Endothelial cell of umbilical vein (primary cell): Measurements from ENCODE around the gene GALNT12. TPM values are rescaled to one million over a fixed set of nuclear protein-coding genes. Genes with fewer than 3 reads are reported as not detected.

Experiments used
- BruUV-seq: library from RNA; stranded (reverse); fragments of 400-500 nt; replicated peaks from 2 replicates; lab custom pipeline; 2021; lab: Mats Ljungman, UMichigan
- CTCF ChIA-PET: fragments of 300-600, 350-600 bp; sonication (Branson Sonifier 250); formaldehyde crosslinking; loops from one replicate; lab custom pipeline; 2021; ENCODE audit warnings: antibody characterized with exemption, inconsistent platforms; lab: Charles Lee
- POLR2A ChIA-PET: fragments of 300-600, 350-600 bp; sonication (Branson Sonifier 250); formaldehyde crosslinking; loops from one replicate; lab custom pipeline; 2021; ENCODE audit warnings: antibody characterized with exemption, inconsistent platforms; lab: Charles Lee
- DNase-seq: peaks from one replicate; pipeline ENCODE4 v3.0.0-alpha.2; 2011; ENCODE audit warnings: low read depth, low spot score
- FAIRE-seq: peaks from 2 replicates; lab custom pipeline; 2011; peaks lifted over from hg19 to GRCh38; lab: Jason Lieb, UNC
- H2AFZ ChIP-seq: 2 replicates; pipeline ENCODE4 v1.6.0; 2012; ENCODE audit warnings: low read depth, low read length, control low read depth, inconsistent platforms
- H3K27ac ChIP-seq: 2 replicates; pipeline ENCODE4 v1.5.1; 2011; ENCODE audit warnings: low read depth, mild to moderate bottlenecking, control low read depth, low read length, moderate library complexity; ENCODE audit not compliant: insufficient read depth
- H3K27me3 ChIP-seq, 2 experiments: 2 replicates each; pipeline versions ENCODE4 v1.6.0 to v1.6.1; 2011; ENCODE audit warnings: low read length in 2 of 2, mixed read lengths in 1 of 2; ENCODE audit not compliant: control insufficient read depth in 2 of 2, insufficient read depth in 2 of 2
- H3K36me3 ChIP-seq, 2 experiments: 2 replicates in 1 of 2; 3 replicates in 1 of 2; pipeline ENCODE4 v1.5.1; 2011; ENCODE audit warnings: low read length in 2 of 2, mild to moderate bottlenecking in 1 of 2, moderate library complexity in 1 of 2; ENCODE audit not compliant: control insufficient read depth in 2 of 2, insufficient read depth in 2 of 2; ENCODE audit errors: extremely low read depth in 1 of 2
- H3K4me1 ChIP-seq: 3 replicates; pipeline ENCODE4 v1.5.1; 2011; ENCODE audit warnings: mild to moderate bottlenecking, low read length; ENCODE audit not compliant: control insufficient read depth, insufficient read depth; ENCODE audit errors: extremely low read depth
- H3K4me2 ChIP-seq: 2 replicates; pipeline ENCODE4 v1.6.1; 2011; ENCODE audit warnings: low read length, control low read depth, mixed read lengths; ENCODE audit not compliant: insufficient read depth
- H3K4me3 ChIP-seq, 3 experiments: fragments of 200-600 bp in 1 of 3; sonication (generic), shearing (Covaris generic) in 1 of 3; replicated peaks in 1 of 3; 2 replicates each; pipeline ENCODE4 v1.5.1; 2011 to 2016; ENCODE audit warnings: control low read depth in 3 of 3, low read length in 3 of 3, mild to moderate bottlenecking in 2 of 3, inconsistent platforms in 1 of 3, low read depth in 1 of 3, moderate library complexity in 1 of 3; ENCODE audit not compliant: insufficient read depth in 1 of 3
- H3K79me2 ChIP-seq: 2 replicates; pipeline ENCODE4 v1.6.0; 2012; ENCODE audit warnings: low read length, inconsistent platforms; ENCODE audit not compliant: control insufficient read depth, insufficient read depth
- H3K9ac ChIP-seq: replicated peaks from 2 replicates; pipeline ENCODE3; 2011; ENCODE audit warnings: low read length, control low read depth; ENCODE audit not compliant: insufficient read depth; ENCODE audit errors: extremely low read depth
- H3K9me1 ChIP-seq: replicated peaks from 3 replicates; pipeline ENCODE4 v1.6.0; 2011; ENCODE audit warnings: mild to moderate bottlenecking, low read length; ENCODE audit not compliant: control insufficient read depth, insufficient read depth; ENCODE audit errors: extremely low read depth
- H3K9me3 ChIP-seq: replicated peaks from 2 replicates; pipeline ENCODE4 v1.5.1; 2012; ENCODE audit warnings: low read length, inconsistent platforms; ENCODE audit not compliant: control insufficient read depth, insufficient read depth
- H4K20me1 ChIP-seq: replicated peaks from 2 replicates; pipeline ENCODE3; 2011; ENCODE audit warnings: mild to moderate bottlenecking, low read length; ENCODE audit not compliant: control insufficient read depth, insufficient read depth; ENCODE audit errors: extremely low read depth
- EZH2 ChIP-seq: IDR thresholded peaks from 2 replicates; pipeline ENCODE4 v1.6.1; 2012; ENCODE audit warnings: borderline replicate concordance, low read depth, mild to moderate bottlenecking, moderate library complexity, low read length, inconsistent platforms; ENCODE audit not compliant: severe bottlenecking
- FOS ChIP-seq: IDR thresholded peaks from 2 replicates; pipeline ENCODE4 v1.6.1; 2011; ENCODE audit warnings: mild to moderate bottlenecking, low read length, moderate library complexity, borderline replicate concordance; ENCODE audit not compliant: insufficient read depth
- GATA2 ChIP-seq: IDR thresholded peaks from 2 replicates; pipeline ENCODE4 v1.7.0; 2011; ENCODE audit warnings: low read depth, mild to moderate bottlenecking, moderate library complexity, mixed read lengths, low read length; ENCODE audit not compliant: insufficient read length, insufficient read depth
- JUN ChIP-seq: IDR thresholded peaks from 2 replicates; pipeline ENCODE4 v1.6.1; 2011; ENCODE audit warnings: borderline replicate concordance, low read depth; ENCODE audit not compliant: insufficient read length, insufficient read depth
- MYC ChIP-seq: IDR thresholded peaks from one replicate; pipeline ENCODE4 v1.6.1; 2011; ENCODE audit warnings: mild to moderate bottlenecking, low read depth, low read length
- POLR2A ChIP-seq: IDR thresholded peaks from 2 replicates; pipeline ENCODE4 v1.6.1; 2012; ENCODE audit warnings: low read depth, mild to moderate bottlenecking, control low read depth, low read length
- POLR2AphosphoS5 ChIP-seq: IDR thresholded peaks from 2 replicates; pipeline ENCODE4 v1.6.1; 2012; ENCODE audit warnings: low read depth, mild to moderate bottlenecking, control low read depth, low read length, moderate library complexity; ENCODE audit not compliant: insufficient read depth
- dilution Hi-C: fragments of 300-500 bp; cut with MboI; formaldehyde crosslinking; loops from one replicate; pipeline ENCODE4 v1.15.0; 2019; ENCODE audit warnings: low sequenced_read_pairs; ENCODE audit not compliant: extremely low pct_ligation_motif_present
- intact Hi-C: fragments of 100-400 bp; cut with micrococcal nuclease; formaldehyde crosslinking; loops from one replicate; pipeline ENCODE4 v1.10.0; 2022
- polyA plus RNA-seq, 4 experiments: library from polyadenylated mRNA; depleted of rRNA in 3 of 4; stranded (reverse) in 3 of 4; unstranded in 1 of 4; fragments of >200 nt; gene quantifications; 2 replicates each; pipeline versions ENCODE4 v1.2.1 to v1.2.3, GENCODE V29; 2011 to 2012; ENCODE audit warnings: missing spikeins in 1 of 4
- total RNA-seq: library from RNA; stranded (reverse); gene quantifications from 2 replicates; pipeline ENCODE4 v1.2.3, GENCODE V29; 2021
- TF ChIP-seq, protein P1 (sequence below): IDR thresholded peaks from 2 replicates; pipeline ENCODE4 v1.6.1; 2011; ENCODE audit not compliant: insufficient read depth, insufficient read length
- TF ChIP-seq, protein P2 (sequence below), 2 donors: IDR thresholded peaks; 1 replicate in 1 of 2; 2 replicates in 1 of 2; pipeline ENCODE4 v1.5.1; 2011; ENCODE audit warnings: low read length in 2 of 2, mild to moderate bottlenecking in 2 of 2, moderate library complexity in 2 of 2, control low read depth in 1 of 2, inconsistent platforms in 1 of 2, low read depth in 1 of 2; ENCODE audit not compliant: insufficient read depth in 1 of 2; ENCODE audit errors: extremely low read depth in 1 of 2

GALNT12 gene
- total and polyA plus RNA-seq, 2 donors (not counting 3 experiments of a cell fraction or from before 2014, with no cell fraction given) = 0.26 to 0.44 TPM

DNA sequence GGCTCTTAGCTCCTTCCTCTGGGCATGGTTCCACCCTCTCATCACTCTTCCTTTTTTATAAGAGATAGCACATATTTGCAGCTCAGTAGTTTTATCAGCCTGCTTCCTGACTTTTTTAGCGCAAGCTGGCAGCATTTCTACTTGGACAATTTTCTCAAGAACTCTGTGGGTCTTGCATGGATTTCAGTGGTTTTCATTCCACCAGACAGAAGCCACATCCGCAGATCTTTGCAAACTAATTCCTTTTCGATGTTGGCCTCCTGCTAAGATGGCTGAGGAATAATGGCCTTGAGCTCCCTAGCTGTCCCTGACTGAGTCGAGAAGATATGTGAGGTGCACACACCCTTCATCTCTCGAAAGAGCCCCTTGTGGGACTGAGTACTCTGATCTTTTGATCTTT, 49.5 kb downstream of the GALNT12 start:
- DNase-seq (no peak), FAIRE-seq (no peak)
- Histone ChIP-seq H3K4me1 (no peaks in the 10 kb centered on the region), H4K20me1 (no peaks in the 10 kb centered on the region), H3K9ac (no peak overlapping the region), H3K9me3 (no peaks in the 10 kb centered on the region), H3K4me3 (no peak overlapping the region), H3K27ac (no peak overlapping the region), H3K79me2 (no peaks in the 10 kb centered on the region), H3K36me3 (no peaks in the 10 kb centered on the region), H3K9me1 (no peaks in the 10 kb centered on the region), H2AFZ (no peak overlapping the region), H3K27me3 (peaks cover 0 to 3% of the 10 kb centered on the region in 2 experiments), H3K4me2 (no peak overlapping the region)
- POLR2A ChIA-PET = no interaction called here
- intact Hi-C loops (no loop called here), dilution Hi-C loops (no loop called here)
- CTCF ChIA-PET = interaction anchor here (1.0 to 1.6 kb wide), 4 partner anchors 9 to 143 kb away, joined by 3 to 9 read pairs (median 4); no protein-coding TSS in a partner anchor
- TF ChIP-seq FOS (no peak), MYC (no peak), JUN (no peak), GATA2 (no peak), EZH2 (no peak), POLR2AphosphoS5 (no peak), POLR2A (no peak)
- TF ChIP-seq, protein P1, sequence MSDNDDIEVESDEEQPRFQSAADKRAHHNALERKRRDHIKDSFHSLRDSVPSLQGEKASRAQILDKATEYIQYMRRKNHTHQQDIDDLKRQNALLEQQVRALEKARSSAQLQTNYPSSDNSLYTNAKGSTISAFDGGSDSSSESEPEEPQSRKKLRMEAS = no peak
- TF ChIP-seq, protein P2, sequence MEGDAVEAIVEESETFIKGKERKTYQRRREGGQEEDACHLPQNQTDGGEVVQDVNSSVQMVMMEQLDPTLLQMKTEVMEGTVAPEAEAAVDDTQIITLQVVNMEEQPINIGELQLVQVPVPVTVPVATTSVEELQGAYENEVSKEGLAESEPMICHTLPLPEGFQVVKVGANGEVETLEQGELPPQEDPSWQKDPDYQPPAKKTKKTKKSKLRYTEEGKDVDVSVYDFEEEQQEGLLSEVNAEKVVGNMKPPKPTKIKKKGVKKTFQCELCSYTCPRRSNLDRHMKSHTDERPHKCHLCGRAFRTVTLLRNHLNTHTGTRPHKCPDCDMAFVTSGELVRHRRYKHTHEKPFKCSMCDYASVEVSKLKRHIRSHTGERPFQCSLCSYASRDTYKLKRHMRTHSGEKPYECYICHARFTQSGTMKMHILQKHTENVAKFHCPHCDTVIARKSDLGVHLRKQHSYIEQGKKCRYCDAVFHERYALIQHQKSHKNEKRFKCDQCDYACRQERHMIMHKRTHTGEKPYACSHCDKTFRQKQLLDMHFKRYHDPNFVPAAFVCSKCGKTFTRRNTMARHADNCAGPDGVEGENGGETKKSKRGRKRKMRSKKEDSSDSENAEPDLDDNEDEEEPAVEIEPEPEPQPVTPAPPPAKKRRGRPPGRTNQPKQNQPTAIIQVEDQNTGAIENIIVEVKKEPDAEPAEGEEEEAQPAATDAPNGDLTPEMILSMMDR (IDR thresholded peaks at IDR 0.05; ENCODE audit: extremely low read depth in 1 of 2, insufficient read depth in 1 of 2, low read depth in 1 of 2, low read length in 2 of 2) = no peak
- BruUV-seq = no TSS peak
